ENCODE measurements around the gene WDR37.

The WDR37 gene

DNA sequence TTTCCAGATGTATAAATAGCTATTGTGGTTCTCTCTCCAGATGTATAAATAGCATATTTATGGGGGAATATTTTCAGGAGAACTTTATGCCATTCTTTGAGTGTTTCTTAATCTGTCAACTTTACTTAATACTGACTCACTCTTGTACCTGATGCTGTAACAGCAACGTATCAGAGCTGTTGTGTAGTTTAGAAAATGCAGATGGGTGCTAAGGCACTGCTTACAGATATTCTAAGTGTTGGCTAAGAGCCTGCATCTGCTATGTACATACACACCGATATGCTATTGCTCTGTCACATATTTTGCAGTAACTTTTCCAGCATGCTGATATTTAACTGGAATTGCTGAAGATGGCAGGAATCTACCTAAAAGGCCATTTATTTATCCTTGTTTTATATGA is 71.9 kb downstream of the WDR37 start:
- TF ChIP-seq, protein P1, sequence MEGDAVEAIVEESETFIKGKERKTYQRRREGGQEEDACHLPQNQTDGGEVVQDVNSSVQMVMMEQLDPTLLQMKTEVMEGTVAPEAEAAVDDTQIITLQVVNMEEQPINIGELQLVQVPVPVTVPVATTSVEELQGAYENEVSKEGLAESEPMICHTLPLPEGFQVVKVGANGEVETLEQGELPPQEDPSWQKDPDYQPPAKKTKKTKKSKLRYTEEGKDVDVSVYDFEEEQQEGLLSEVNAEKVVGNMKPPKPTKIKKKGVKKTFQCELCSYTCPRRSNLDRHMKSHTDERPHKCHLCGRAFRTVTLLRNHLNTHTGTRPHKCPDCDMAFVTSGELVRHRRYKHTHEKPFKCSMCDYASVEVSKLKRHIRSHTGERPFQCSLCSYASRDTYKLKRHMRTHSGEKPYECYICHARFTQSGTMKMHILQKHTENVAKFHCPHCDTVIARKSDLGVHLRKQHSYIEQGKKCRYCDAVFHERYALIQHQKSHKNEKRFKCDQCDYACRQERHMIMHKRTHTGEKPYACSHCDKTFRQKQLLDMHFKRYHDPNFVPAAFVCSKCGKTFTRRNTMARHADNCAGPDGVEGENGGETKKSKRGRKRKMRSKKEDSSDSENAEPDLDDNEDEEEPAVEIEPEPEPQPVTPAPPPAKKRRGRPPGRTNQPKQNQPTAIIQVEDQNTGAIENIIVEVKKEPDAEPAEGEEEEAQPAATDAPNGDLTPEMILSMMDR (IDR thresholded peaks at IDR 0.05; ENCODE audit: low read depth, low read length) = no peak
- no peak overlapping the region for H3K4me3 ChIP-seq (replicated peaks in 1 of 2; ENCODE audit: low read depth in 2 of 2, low read length in 2 of 2)
- no peak for DNase-seq (ENCODE audit: low read depth in 2 of 2)

DNA sequence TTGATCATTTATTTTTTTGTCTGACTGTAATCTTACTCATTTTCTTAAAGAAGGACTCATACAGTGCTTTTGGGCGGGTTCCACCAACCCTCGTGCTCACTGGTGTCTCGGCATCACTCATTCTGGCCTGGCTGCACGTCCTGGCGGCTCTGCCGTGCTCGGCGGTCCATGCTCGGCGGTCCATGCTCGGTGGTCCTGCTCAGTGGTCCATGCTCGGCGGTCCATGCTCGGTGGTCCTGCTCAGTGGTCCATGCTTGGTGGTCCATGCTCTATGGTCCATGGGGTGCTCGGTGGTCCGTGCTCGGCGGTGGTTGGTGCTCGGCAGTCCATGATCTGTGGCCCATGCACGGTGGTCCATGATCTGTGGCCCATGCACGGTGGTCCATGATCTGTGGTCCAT is 72.5 kb downstream of the WDR37 start:
- TF ChIP-seq, protein P1 (IDR thresholded peaks at IDR 0.05; ENCODE audit: low read depth, low read length) = no peak
- DNase-seq (ENCODE audit: low read depth in 2 of 2) = no peak
- no peak overlapping the region for H3K4me3 ChIP-seq (replicated peaks in 1 of 2; ENCODE audit: low read depth in 2 of 2, low read length in 2 of 2)

DNA sequence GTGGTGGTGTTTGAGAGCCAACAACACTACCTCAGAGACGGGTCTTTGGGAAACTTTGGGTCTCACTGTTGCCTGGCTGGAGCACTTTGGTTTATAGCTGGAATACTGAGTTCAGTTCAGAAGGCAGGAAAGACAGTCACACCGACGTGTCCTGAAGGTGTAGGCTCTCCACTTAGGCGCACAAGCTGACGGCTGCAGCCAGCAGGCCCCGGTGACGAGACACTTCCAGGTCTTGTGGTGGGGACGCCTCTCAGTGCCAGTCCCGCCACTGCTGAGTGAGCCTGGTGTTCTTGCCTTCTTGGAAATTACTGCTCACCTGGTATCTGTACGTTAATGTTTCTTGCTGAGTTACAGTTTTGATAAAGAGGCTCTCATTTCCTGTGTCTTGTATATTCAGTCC is 74.0 kb downstream of the WDR37 start:
- TF ChIP-seq, protein P1 (IDR thresholded peaks at IDR 0.05; ENCODE audit: low read depth, low read length) = no peak
- DNase-seq (ENCODE audit: low read depth in 2 of 2) = no peak

DNA sequence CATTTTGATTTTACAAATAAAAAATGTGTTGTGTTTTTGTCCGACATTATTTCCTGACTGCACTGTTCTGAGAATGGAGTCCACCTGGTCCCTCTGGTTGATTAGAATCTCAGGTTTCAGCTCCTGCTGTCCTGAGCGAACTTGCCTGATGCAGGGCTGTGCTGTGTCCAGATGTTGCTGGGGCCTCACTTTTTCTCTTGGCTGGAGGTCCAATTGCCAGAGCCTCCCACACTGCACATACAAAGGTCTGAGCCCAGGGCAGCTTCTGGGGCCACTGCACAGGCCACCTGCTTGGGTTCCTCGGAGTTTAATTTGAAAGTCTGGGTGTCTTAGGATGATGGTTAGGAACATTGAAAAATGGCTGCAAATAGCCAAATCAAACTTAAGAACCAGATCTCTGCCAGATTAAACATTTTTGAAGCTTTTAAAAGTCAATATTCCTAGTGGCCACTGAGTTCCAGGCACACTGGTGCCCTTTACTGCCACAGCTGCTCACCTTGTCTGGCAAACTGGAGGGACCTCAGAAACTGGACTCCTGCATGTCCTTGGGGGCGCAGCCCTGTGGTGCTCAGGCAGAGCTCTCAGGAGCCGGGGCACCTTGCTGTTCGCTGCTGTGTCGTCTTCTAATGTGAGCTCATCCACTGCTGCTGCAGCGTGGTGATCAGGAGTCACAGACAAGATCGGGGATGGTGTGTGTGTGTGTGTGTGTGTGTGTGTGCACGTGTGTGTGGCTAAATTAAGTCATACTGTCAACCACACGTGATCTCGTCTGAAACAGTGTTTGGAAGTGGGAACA is 75.0 kb downstream of the WDR37 start:
- TF ChIP-seq, protein P1 (IDR thresholded peaks at IDR 0.05; ENCODE audit: low read depth, low read length) = no peak
- no peak for DNase-seq (ENCODE audit: low read depth in 2 of 2)
- no peak overlapping the region for H3K4me3 ChIP-seq (replicated peaks in 1 of 2; ENCODE audit: low read depth in 2 of 2, low read length in 2 of 2)

More for the DNA sequence above, 74.0 kb downstream of the WDR37 start:
- H3K4me3 ChIP-seq (replicated peaks in 1 of 2; ENCODE audit: low read depth in 2 of 2, low read length in 2 of 2) = no peak overlapping the region

DNA sequence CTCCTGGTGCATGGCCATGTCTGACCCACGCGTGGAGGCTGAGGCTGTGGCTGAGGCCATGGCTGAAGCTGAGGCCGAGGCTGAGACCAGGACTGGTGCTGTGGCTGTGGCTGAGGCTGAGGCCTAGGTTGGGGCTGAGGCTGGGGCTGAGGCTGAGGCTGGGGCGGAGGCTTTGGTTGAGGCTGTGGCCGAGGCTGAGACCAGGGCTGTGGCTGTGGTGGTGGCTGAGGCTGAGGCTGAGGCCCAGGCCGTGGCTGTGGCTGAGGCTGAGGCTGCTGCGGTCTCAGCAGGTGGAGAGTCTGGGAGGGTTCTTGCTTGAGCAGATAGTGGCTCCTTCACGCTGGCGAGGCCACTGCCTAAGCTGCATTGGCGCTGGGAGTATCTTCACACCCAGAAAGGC is 76.4 kb downstream of the WDR37 start:
- no peak overlapping the region for H3K4me3 ChIP-seq (replicated peaks in 1 of 2; ENCODE audit: low read depth in 2 of 2, low read length in 2 of 2)
- DNase-seq (ENCODE audit: low read depth in 2 of 2) = no peak
- TF ChIP-seq, protein P1 (IDR thresholded peaks at IDR 0.05; ENCODE audit: low read depth, low read length) = no peak

DNA sequence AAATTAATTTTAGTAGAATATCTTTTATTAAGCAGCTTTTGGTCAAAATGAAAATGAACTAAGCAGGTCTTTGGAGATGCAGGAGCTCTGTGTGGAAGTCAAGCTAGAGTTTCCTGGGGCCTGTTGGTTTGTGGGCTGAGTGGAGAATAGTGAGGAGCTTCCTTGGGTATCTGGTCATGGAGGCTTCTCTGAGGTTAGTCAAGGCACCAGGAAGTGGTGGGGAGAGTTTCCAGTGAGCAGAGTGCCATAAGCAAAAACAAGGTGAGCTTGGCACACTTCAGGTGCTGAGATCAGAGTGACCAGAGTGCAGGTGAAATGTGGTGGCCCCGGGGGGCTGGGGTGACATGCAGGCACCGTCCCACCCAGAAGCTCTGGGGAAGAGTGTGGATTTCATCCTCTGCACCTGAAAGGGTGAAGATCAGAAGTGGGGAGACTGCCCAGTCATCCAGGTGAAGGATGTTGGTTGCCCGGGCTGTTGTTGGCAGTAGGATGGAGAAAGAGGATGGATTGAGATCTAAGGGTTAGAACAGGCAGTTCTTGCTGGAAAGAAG is 77.4 kb downstream of the WDR37 start:
- DNase-seq (ENCODE audit: low read depth in 2 of 2) = no peak
- TF ChIP-seq, protein P1 (IDR thresholded peaks at IDR 0.05; ENCODE audit: low read depth, low read length) = no peak
- no peak overlapping the region for H3K4me3 ChIP-seq (replicated peaks in 1 of 2; ENCODE audit: low read depth in 2 of 2, low read length in 2 of 2)
